Panc1 (cell line): ENCODE results near the gene EARS2. TPM values are rescaled to one million over a fixed set of nuclear protein-coding genes. Genes with fewer than 3 reads are reported as not detected.

Experiments
- ATAC-seq: fragments of 200-7000 bp; cut with Tn5 transposase; 2 replicates; pipeline ENCODE4 v1.9.1; 2020; ENCODE audit warnings: mild to moderate bottlenecking, moderate library complexity
- BruUV-seq: library from RNA; stranded (reverse); fragments of 400-500 nt; replicated peaks from 2 replicates; lab custom pipeline; 2021; lab: Mats Ljungman, UMichigan
- CTCF ChIA-PET: fragments of 300-600 bp; sonication (Branson Sonifier 250); formaldehyde crosslinking; loops from one replicate; lab custom pipeline; 2022; ENCODE audit warnings: antibody characterized with exemption; lab: Charles Lee
- POLR2A ChIA-PET: fragments of 300-600 bp; sonication (Branson Sonifier 250); formaldehyde crosslinking; loops from one replicate; lab custom pipeline; 2022; ENCODE audit warnings: antibody characterized with exemption; lab: Charles Lee
- DNase-seq: peaks from one replicate; pipeline ENCODE4 v3.0.0-alpha.2; 2010; ENCODE audit warnings: low read depth, low spot score
- H3K27ac ChIP-seq: 2 replicates; pipeline ENCODE4 v1.5.1; 2011; ENCODE audit warnings: mild to moderate bottlenecking, low read length, inconsistent platforms
- H3K27me3 ChIP-seq: fragments of 200-500 bp; sonication (Bioruptor generic); 2 replicates; pipeline ENCODE4 v1.6.0; 2014; ENCODE audit warnings: low read length, inconsistent platforms; ENCODE audit not compliant: control insufficient read depth, insufficient read depth
- H3K36me3 ChIP-seq: fragments of 200-500 bp; sonication (Bioruptor generic); 2 replicates; pipeline ENCODE4 v1.5.1; 2014; ENCODE audit warnings: inconsistent platforms, mild to moderate bottlenecking, low read length, moderate library complexity; ENCODE audit not compliant: control insufficient read depth, insufficient read depth
- H3K4me1 ChIP-seq: 2 replicates; pipeline ENCODE4 v1.5.1; 2011; ENCODE audit warnings: inconsistent platforms, mild to moderate bottlenecking, low read length, moderate library complexity; ENCODE audit not compliant: control insufficient read depth, insufficient read depth
- H3K4me3 ChIP-seq, 2 experiments: 2 replicates each; pipeline ENCODE4 v1.5.1; 2011 to 2012; ENCODE audit warnings: low read depth in 2 of 2, low read length in 2 of 2, mild to moderate bottlenecking in 2 of 2, inconsistent platforms in 1 of 2, moderate library complexity in 1 of 2
- H3K9me3 ChIP-seq: fragments of 200-500 bp; sonication (Bioruptor generic); 2 replicates; pipeline ENCODE4 v1.5.1; 2014; ENCODE audit warnings: low read depth, mild to moderate bottlenecking, inconsistent platforms, low read length, moderate library complexity; ENCODE audit not compliant: control insufficient read depth, insufficient read depth
- POLR2AphosphoS5 ChIP-seq: IDR thresholded peaks from 2 replicates; pipeline ENCODE4 v1.6.1; 2012; ENCODE audit warnings: mild to moderate bottlenecking, low read depth, low read length, moderate library complexity
- SIN3A ChIP-seq: IDR thresholded peaks from 2 replicates; pipeline ENCODE4 v1.6.1; 2012; ENCODE audit warnings: low read depth, mild to moderate bottlenecking, low read length, moderate library complexity, borderline replicate concordance; ENCODE audit not compliant: insufficient read depth
- TCF7L2 ChIP-seq: IDR thresholded peaks from 2 replicates; pipeline ENCODE4 v1.6.1; 2011; ENCODE audit warnings: mild to moderate bottlenecking, low read depth, low read length, inconsistent platforms
- in situ Hi-C: cut with HindIII; loops from 2 replicates; pipeline ENCODE4 v1.10.0; 2016; ENCODE audit warnings: low sequenced_read_pairs, low pct_unique_long_range_greater_than_20kb
- intact Hi-C: fragments of 100-400 bp; cut with micrococcal nuclease; formaldehyde crosslinking; loops from one replicate; pipeline ENCODE4 v1.10.0; 2022; ENCODE audit not compliant: unreplicated experiment
- total RNA-seq: library from RNA; stranded (reverse); gene quantifications from one replicate; pipeline ENCODE4 v1.2.1, GENCODE V29; 2021; ENCODE audit not compliant: unreplicated experiment
- TF ChIP-seq, protein P1 (sequence below), 2 experiments: IDR thresholded peaks; 2 replicates each; pipeline ENCODE4 v1.6.1; 2011 to 2012; ENCODE audit warnings: low read depth in 2 of 2, control low read depth in 1 of 2, low read length in 1 of 2, mild to moderate bottlenecking in 1 of 2, moderate library complexity in 1 of 2; ENCODE audit not compliant: insufficient read depth in 1 of 2
- TF ChIP-seq, protein P2 (sequence below): fragments of 450-650 bp; IDR thresholded peaks from 2 replicates; pipeline ENCODE4 v1.5.1; 2017; ENCODE audit warnings: mild to moderate bottlenecking

The EARS2 gene
- total RNA-seq, 1 experiment from 2014 or later, result 31.3 TPM

DNA sequence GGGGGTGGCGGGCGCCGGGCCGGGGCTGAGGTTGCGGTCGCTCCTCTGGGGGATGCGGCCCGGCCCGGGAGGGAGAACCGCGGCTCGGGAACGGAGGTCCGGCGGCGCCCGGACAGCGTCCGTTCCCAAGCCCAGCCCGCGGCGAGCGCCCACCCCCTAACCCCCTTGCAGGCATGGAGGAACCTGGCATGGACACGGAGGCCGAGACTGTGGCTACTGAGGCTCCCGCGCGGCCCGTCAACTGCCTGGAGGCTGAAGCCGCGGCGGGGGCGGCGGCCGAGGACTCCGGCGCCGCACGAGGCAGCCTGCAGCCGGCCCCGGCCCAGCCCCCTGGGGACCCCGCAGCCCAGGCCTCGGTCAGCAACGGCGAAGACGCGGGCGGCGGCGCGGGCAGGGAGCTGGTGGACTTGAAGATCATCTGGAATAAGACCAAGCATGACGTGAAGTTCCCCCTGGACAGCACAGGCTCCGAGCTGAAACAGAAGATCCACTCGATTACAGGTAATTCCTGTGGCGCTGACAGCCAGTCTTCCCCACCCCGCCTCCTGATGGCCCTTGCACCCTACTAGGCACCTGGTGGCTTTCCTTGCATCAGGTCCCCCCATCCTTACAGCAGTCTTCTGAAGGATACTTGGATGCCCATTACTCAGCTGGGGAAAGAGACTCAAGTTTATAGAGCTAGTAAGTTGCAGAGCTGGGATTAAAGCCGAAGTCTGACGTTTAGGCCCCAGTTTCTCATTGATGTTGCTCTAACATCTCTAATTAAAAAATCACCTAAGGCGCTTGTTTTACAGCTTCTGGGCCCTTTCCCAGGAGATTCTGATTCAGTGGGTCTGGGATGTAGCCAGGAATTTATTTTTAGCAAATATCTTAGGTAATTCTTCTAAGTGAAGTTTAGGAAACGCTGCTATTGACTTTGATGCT lies 891 bp upstream of the EARS2 start:
- Histone ChIP-seq H3K4me1 (peaks cover 10% of the 10 kb centered on the region; the same call in 1 of the 2 replicates), H3K36me3 (peaks cover 20% of the 10 kb centered on the region), H3K9me3 (no peaks in the 10 kb centered on the region), H3K4me3 (peak overlapping the region; percentile 85), H3K27me3 (no peaks in the 10 kb centered on the region), H3K27ac (peak overlapping the region; percentile 89)
- TF ChIP-seq, protein P1, sequence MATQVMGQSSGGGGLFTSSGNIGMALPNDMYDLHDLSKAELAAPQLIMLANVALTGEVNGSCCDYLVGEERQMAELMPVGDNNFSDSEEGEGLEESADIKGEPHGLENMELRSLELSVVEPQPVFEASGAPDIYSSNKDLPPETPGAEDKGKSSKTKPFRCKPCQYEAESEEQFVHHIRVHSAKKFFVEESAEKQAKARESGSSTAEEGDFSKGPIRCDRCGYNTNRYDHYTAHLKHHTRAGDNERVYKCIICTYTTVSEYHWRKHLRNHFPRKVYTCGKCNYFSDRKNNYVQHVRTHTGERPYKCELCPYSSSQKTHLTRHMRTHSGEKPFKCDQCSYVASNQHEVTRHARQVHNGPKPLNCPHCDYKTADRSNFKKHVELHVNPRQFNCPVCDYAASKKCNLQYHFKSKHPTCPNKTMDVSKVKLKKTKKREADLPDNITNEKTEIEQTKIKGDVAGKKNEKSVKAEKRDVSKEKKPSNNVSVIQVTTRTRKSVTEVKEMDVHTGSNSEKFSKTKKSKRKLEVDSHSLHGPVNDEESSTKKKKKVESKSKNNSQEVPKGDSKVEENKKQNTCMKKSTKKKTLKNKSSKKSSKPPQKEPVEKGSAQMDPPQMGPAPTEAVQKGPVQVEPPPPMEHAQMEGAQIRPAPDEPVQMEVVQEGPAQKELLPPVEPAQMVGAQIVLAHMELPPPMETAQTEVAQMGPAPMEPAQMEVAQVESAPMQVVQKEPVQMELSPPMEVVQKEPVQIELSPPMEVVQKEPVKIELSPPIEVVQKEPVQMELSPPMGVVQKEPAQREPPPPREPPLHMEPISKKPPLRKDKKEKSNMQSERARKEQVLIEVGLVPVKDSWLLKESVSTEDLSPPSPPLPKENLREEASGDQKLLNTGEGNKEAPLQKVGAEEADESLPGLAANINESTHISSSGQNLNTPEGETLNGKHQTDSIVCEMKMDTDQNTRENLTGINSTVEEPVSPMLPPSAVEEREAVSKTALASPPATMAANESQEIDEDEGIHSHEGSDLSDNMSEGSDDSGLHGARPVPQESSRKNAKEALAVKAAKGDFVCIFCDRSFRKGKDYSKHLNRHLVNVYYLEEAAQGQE (IDR thresholded peaks at IDR 0.05; ENCODE audit: insufficient read depth in 1 of 2, low read depth in 2 of 2, low read length in 1 of 2), result no peak
- TF ChIP-seq, protein P2, sequence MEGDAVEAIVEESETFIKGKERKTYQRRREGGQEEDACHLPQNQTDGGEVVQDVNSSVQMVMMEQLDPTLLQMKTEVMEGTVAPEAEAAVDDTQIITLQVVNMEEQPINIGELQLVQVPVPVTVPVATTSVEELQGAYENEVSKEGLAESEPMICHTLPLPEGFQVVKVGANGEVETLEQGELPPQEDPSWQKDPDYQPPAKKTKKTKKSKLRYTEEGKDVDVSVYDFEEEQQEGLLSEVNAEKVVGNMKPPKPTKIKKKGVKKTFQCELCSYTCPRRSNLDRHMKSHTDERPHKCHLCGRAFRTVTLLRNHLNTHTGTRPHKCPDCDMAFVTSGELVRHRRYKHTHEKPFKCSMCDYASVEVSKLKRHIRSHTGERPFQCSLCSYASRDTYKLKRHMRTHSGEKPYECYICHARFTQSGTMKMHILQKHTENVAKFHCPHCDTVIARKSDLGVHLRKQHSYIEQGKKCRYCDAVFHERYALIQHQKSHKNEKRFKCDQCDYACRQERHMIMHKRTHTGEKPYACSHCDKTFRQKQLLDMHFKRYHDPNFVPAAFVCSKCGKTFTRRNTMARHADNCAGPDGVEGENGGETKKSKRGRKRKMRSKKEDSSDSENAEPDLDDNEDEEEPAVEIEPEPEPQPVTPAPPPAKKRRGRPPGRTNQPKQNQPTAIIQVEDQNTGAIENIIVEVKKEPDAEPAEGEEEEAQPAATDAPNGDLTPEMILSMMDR, result no peak
- TF ChIP-seq SIN3A (no peak), POLR2AphosphoS5 (no peak), TCF7L2 (no peak)
- intact Hi-C loops (no loop called here), in situ Hi-C loops (no loop called here)
- peak; percentile 33 for ATAC-seq
- no TSS peak for BruUV-seq
- ChIA-PET POLR2A (interaction anchor here (0.6 to 0.7 kb wide), 3 partner anchors 68 to 206 kb away, joined by 3 to 7 read pairs (median 5); no protein-coding TSS in a partner anchor), CTCF (interaction anchor here (0.5 to 1.6 kb wide), 5 partner anchors 17 to 67 kb away, joined by 3 to 8 read pairs (median 3); no protein-coding TSS in a partner anchor)
- no peak for DNase-seq

DNA sequence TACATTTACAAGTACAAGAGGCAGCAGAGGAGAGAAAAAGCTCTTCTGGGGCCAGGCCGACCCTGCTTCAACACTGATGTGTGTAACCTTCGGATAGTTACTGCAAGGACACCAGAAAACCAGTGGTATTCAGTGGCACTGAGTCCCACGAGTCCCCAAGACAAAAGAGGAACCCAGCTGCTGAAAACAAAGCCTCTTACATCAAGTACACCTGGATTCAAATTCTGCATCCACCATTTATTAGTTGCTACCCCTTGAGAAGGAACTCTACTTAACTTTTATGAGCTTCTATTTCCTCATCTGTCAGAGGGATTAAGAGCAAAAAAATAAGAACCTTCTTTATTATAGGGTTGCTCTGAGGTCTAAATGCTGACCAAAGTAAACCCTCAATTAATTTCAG lies 2.6 kb downstream of the EARS2 start:
- DNase-seq (no peak), ATAC-seq (no peak)
- Histone ChIP-seq H3K4me1 (peaks cover 9% of the 10 kb centered on the region; the same call in 1 of the 2 replicates), H3K27me3 (no peaks in the 10 kb centered on the region), H3K4me3 (no peak overlapping the region), H3K36me3 (peaks cover 6% of the 10 kb centered on the region), H3K27ac (no peak overlapping the region), H3K9me3 (no peaks in the 10 kb centered on the region)
- CTCF ChIA-PET, result no interaction called here
- POLR2A ChIA-PET, result no interaction called here
- no peak for TF ChIP-seq TCF7L2
- TF ChIP-seq, protein P2, result no peak
- no peak for TF ChIP-seq POLR2AphosphoS5
- TF ChIP-seq SIN3A, result no peak
- TF ChIP-seq, protein P1 (IDR thresholded peaks at IDR 0.05; ENCODE audit: insufficient read depth in 1 of 2, low read depth in 2 of 2, low read length in 1 of 2), result no peak
- intact Hi-C loops, result no loop called here
- no TSS peak for BruUV-seq
- in situ Hi-C loops, result no loop called here
